NCI-H510A treated with DMSO at 0.1 percent for 48 hours (cell line): ENCODE results near the gene PRR23E.

Experiments used
- DNase-seq: peaks from one replicate; lab custom pipeline; 2025; lab: John Stamatoyannopoulos, UW

The PRR23E gene

GRCh38 chr3:127165036-127165435 lies 27.9 kb upstream of the PRR23E start:
- no peak for DNase-seq

GRCh38 chr3:127165694-127166485 lies 27.0 kb upstream of the PRR23E start:
- no peak for DNase-seq

GRCh38 chr3:127166501-127167065 lies 26.3 kb upstream of the PRR23E start:
- DNase-seq, result no peak

DNA sequence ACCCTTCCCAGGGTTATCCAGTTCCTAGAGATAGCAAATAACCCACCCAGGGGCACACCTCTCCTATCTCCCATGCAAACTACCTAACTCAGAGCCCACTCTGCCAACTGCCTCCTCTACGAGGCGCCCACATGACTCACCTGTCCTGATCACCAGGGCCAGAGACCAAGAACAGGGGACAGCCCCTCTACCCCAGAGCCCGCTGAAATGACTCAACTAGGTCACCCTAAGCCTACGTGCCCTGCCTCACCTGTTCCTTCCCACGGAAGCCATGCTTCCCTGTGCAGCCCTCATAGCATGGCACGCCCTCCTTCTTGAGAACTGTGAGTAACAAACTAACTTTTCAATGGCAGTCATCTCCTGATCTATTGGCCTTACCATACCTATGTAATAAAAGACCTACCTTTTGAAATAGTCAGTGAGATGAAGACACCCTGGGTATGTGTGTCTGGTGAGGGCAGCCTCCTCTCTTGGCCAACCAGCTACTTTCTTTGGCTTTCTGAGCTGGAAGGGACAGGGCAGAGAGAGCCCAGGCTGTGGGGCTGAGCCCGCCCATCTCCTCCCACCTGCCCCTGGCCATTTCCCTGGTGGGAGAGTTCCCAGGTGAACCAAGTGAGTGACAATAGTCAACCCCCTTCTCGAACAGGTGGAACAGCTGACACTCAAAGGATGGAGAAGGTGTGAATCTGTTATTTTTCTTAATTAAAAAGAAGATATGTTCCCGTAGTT lies 25.5 kb upstream of the PRR23E start:
- DNase-seq, result no peak

DNA sequence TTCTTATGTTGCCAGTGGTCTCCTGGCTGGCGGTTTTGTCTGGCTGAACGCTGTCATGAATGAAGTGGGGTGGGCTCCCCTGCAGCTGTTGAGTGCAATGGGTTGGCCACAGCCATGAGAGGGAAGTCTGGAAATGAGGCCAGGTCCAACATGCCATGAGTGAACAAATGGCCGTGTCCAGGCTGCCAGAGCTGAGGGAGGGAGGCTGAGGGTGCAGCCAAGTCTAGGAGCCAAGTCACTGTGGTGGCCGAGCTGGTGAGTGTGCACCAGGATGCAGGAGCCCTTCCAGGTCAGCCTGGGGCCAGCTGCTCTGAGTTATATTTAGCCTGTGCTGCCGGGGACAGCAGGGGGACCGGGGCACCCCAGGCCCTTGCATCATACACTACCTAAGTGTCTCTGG lies 24.7 kb upstream of the PRR23E start:
- DNase-seq, result no peak

DNA sequence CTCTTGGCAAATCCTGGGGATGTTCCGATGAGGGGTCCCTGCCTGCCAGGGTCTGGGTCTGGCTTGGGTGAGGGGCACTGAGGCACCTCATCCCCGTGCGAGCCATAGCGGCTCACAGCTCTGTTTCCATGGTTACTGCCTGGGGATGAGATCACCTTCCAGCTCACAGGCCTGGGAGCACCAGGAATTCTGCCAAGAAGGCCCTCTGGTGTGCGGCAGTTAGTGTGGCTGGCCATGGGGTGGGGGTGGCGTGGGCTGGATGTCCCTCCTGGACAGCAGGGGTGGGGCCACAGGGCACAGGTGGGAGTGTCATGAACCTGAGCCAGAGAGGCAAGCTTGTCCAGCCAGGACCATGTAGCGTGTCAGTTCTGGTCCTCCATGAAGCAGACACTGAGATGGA lies 22.1 kb upstream of the PRR23E start:
- DNase-seq, result no peak

DNA sequence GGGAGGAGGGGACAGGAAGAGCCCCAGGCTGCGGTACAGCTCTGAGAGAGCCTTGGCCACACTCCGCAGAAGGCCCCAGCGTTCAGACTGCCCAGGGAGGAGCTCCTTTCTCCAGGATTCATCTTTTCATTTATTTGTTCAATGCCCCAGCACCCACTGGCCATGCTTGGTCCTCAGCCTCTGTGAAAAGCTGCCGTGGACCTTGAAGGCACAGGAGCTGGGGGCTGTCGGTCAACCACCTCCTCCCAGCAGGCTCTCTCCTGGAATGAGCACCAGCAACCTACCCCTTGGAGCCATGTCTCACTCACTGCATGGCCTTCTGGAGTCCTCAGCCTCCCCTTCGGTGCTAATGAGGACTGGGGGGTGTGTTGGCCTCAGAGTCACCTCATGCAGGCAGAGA lies 21.6 kb upstream of the PRR23E start:
- DNase-seq, result no peak

DNA sequence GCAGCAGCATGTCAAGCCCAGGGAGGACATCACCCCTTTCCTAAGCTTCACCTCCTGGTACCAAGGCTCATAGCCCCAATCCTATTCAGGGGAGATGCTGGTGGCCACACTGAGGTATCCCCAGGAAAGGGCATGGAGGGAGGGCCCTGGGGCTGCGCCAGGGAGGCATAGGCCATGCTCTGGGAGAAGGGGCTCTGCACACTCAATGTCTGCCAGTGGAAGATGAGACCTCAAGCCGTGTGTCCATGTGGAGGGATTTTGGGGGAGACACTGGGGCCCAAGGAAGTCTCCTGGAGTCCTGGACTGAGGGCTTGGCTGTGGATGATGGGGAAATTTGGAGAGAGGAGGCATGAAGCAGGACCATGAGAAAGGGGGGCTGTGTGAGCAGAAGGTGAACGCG lies 21.2 kb upstream of the PRR23E start:
- DNase-seq, result no peak

- DNase-seq, result no peak
Measured at GRCh38 chr3:127172211-127172610, 20.7 kb upstream of the PRR23E start.

DNA sequence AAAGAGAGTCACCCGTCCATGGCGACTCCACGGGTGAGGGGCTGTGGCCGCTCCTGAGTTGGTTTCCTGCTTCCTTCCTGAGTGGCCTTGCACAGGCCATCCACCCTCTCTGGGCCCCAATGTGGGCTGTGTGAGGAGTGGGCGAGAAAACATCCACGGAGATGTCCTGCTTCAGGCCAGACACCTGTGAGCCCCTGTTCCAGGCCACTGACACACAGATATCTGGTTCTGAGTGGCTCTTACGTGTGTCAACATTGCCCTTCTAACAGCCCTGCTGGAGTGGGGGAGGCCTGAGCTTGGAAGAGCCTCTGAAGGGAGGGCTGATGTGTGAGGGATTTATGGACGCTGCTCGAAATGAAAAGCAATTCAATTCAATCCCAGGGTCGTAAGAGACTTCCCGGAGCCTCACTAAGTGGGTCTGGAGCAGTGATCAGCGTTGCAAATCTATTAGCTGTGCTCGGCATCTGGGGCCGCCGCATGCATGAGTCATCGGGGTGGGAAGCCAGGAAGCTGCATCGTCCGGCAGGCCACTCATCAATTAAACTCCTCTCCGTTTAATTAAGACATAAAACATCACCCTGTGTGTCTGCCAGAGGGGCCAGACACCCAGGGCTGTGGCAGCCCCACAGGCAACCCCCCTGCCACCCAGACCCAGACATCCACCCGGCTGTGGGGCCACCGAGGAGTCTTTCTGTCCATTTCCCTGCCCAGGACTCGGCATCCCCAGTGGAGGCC lies 20.0 kb upstream of the PRR23E start:
- DNase-seq, result peak; percentile 20

GRCh38 chr3:127173516-127174166 lies 19.3 kb upstream of the PRR23E start:
- no peak for DNase-seq

GRCh38 chr3:127174284-127174683 lies 18.6 kb upstream of the PRR23E start:
- no peak for DNase-seq

GRCh38 chr3:127174715-127175140 lies 18.2 kb upstream of the PRR23E start:
- no peak for DNase-seq

DNA sequence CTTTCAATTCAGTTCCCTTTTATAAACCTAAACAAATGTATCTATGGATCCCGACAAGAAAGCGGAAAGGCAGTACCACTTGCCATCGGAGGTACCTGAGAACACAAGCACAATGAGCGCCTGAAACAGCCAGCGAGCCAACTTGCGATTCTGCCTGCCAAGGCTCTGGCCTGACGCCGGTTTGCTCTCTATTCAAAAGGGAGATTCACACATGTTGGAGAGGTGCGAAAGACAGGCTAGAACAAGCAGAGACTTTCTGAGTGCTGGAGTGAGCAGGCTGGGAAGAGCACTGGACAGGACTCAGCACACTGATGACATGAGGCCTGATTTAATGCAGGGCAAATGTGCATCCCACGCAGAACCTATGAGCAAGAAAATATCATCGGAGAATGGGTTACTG lies 17.7 kb upstream of the PRR23E start:
- DNase-seq, result no peak

DNA sequence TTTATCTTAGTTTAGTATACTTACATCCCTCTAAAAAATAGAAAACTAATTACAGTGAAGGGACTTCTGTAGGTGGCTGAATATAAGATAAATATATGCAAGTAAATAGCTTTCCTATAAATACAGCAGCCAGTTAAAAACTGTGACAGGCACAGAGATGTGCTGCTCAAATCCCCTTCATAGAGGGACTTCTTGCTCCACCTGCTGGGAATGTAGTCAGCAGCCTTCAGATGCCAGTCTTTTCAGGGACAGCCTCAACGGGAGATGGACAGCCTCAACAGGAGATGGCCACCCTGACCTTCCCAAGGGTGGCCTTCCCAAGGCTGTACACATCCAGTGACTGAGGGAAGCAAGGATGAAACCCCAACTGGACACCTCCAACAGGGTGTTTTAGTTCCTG lies 15.7 kb upstream of the PRR23E start:
- DNase-seq, result no peak

GRCh38 chr3:127180859-127181258 lies 12.1 kb upstream of the PRR23E start:
- DNase-seq, result no peak

DNA sequence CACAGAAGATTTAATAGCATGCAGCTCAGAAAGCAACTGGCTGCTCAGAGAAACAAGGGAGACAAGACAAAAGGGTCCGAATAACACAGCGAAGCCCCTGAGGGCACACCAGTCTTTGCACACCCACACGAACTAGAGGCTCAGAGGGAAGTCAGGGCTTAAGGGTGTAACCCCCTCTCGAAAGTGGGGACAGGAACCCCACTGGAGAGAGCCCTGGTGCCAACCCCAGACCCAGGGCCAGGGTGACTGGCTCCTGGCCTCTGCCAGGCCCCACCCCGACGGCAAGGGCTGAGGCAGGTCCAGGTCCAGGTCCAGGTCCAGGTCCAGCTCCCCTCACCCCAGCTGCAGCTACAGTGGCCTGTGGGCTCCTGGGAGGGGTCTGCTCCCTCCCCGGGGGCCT lies 10.5 kb upstream of the PRR23E start:
- no peak for DNase-seq

GRCh38 chr3:127182848-127183714 lies 9.8 kb upstream of the PRR23E start:
- peak; percentile 59 for DNase-seq

GRCh38 chr3:127183931-127184869 lies 8.7 kb upstream of the PRR23E start:
- DNase-seq, result no peak

DNA sequence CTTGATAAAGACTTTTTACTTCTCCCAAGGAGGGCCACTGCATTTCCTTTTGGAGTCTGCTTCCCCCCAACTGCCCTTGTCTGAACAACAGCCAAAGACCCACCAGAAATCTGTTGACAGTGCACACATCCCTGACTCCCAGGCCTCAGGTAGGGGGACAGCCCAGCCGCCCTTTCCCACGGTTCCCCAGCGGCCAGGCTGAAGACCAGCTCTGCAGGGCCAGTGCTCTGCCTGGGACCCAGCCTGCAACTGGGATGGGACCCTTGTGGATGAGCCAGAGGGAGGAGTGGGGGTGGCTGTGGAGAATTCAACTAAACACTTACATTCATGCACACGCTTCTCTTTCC lies 8.1 kb upstream of the PRR23E start:
- DNase-seq, result no peak
